ENCODE results near the gene TTYH3.

DNA sequence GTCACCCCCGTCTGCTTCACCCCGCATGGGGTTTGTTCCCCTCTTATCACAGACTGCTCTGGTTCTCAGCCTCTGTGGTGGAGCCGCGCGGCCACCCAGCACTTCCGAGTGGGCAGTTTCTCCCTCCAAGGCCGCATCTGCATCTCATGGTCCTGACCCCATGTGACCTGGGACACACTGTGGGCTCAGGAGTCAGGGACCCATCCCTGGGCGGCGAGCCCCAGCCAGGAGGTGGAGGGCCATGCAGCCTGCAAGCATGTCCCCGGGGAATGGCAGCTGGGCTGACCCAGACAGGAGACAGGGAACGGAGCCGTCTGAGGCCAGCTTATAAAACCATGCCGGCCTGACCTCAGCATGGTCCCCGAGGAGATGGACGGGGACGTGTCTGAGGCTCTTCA, 25.2 kb upstream of the TTYH3 start:
- no peak for TF ChIP-seq ZNF660 (tag by site-specific recombination; IDR thresholded peaks at IDR 0.05)
- TF ChIP-seq, protein P1, sequence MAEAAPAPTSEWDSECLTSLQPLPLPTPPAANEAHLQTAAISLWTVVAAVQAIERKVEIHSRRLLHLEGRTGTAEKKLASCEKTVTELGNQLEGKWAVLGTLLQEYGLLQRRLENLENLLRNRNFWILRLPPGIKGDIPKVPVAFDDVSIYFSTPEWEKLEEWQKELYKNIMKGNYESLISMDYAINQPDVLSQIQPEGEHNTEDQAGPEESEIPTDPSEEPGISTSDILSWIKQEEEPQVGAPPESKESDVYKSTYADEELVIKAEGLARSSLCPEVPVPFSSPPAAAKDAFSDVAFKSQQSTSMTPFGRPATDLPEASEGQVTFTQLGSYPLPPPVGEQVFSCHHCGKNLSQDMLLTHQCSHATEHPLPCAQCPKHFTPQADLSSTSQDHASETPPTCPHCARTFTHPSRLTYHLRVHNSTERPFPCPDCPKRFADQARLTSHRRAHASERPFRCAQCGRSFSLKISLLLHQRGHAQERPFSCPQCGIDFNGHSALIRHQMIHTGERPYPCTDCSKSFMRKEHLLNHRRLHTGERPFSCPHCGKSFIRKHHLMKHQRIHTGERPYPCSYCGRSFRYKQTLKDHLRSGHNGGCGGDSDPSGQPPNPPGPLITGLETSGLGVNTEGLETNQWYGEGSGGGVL (tag by site-specific recombination; IDR thresholded peaks at IDR 0.05), result no peak
- TF ChIP-seq, protein P2, sequence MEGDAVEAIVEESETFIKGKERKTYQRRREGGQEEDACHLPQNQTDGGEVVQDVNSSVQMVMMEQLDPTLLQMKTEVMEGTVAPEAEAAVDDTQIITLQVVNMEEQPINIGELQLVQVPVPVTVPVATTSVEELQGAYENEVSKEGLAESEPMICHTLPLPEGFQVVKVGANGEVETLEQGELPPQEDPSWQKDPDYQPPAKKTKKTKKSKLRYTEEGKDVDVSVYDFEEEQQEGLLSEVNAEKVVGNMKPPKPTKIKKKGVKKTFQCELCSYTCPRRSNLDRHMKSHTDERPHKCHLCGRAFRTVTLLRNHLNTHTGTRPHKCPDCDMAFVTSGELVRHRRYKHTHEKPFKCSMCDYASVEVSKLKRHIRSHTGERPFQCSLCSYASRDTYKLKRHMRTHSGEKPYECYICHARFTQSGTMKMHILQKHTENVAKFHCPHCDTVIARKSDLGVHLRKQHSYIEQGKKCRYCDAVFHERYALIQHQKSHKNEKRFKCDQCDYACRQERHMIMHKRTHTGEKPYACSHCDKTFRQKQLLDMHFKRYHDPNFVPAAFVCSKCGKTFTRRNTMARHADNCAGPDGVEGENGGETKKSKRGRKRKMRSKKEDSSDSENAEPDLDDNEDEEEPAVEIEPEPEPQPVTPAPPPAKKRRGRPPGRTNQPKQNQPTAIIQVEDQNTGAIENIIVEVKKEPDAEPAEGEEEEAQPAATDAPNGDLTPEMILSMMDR (tag by site-specific recombination; IDR thresholded peaks at IDR 0.05), result no peak
- TF ChIP-seq, protein P3, sequence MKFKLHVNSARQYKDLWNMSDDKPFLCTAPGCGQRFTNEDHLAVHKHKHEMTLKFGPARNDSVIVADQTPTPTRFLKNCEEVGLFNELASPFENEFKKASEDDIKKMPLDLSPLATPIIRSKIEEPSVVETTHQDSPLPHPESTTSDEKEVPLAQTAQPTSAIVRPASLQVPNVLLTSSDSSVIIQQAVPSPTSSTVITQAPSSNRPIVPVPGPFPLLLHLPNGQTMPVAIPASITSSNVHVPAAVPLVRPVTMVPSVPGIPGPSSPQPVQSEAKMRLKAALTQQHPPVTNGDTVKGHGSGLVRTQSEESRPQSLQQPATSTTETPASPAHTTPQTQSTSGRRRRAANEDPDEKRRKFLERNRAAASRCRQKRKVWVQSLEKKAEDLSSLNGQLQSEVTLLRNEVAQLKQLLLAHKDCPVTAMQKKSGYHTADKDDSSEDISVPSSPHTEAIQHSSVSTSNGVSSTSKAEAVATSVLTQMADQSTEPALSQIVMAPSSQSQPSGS (tag by site-specific recombination; IDR thresholded peaks at IDR 0.05; ENCODE audit: low read depth), result no peak
- TF ChIP-seq YY1 (tag by site-specific recombination; IDR thresholded peaks at IDR 0.05), result no peak
- TF ChIP-seq SETDB1 (IDR thresholded peaks at IDR 0.05; ENCODE audit: insufficient read length, low read length), result no peak
- TF ChIP-seq HOXC10 (CRISPR knock-in tag; IDR thresholded peaks at IDR 0.05), result no peak
- TF ChIP-seq, protein P4, sequence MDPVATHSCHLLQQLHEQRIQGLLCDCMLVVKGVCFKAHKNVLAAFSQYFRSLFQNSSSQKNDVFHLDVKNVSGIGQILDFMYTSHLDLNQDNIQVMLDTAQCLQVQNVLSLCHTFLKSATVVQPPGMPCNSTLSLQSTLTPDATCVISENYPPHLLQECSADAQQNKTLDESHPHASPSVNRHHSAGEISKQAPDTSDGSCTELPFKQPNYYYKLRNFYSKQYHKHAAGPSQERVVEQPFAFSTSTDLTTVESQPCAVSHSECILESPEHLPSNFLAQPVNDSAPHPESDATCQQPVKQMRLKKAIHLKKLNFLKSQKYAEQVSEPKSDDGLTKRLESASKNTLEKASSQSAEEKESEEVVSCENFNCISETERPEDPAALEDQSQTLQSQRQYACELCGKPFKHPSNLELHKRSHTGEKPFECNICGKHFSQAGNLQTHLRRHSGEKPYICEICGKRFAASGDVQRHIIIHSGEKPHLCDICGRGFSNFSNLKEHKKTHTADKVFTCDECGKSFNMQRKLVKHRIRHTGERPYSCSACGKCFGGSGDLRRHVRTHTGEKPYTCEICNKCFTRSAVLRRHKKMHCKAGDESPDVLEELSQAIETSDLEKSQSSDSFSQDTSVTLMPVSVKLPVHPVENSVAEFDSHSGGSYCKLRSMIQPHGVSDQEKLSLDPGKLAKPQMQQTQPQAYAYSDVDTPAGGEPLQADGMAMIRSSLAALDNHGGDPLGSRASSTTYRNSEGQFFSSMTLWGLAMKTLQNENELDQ (tag by site-specific recombination; IDR thresholded peaks at IDR 0.05; ENCODE audit: low read depth), result no peak
- TF ChIP-seq, protein P5, sequence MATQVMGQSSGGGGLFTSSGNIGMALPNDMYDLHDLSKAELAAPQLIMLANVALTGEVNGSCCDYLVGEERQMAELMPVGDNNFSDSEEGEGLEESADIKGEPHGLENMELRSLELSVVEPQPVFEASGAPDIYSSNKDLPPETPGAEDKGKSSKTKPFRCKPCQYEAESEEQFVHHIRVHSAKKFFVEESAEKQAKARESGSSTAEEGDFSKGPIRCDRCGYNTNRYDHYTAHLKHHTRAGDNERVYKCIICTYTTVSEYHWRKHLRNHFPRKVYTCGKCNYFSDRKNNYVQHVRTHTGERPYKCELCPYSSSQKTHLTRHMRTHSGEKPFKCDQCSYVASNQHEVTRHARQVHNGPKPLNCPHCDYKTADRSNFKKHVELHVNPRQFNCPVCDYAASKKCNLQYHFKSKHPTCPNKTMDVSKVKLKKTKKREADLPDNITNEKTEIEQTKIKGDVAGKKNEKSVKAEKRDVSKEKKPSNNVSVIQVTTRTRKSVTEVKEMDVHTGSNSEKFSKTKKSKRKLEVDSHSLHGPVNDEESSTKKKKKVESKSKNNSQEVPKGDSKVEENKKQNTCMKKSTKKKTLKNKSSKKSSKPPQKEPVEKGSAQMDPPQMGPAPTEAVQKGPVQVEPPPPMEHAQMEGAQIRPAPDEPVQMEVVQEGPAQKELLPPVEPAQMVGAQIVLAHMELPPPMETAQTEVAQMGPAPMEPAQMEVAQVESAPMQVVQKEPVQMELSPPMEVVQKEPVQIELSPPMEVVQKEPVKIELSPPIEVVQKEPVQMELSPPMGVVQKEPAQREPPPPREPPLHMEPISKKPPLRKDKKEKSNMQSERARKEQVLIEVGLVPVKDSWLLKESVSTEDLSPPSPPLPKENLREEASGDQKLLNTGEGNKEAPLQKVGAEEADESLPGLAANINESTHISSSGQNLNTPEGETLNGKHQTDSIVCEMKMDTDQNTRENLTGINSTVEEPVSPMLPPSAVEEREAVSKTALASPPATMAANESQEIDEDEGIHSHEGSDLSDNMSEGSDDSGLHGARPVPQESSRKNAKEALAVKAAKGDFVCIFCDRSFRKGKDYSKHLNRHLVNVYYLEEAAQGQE (tag by site-specific recombination; IDR thresholded peaks at IDR 0.05), result no peak
- TF ChIP-seq, protein P6, sequence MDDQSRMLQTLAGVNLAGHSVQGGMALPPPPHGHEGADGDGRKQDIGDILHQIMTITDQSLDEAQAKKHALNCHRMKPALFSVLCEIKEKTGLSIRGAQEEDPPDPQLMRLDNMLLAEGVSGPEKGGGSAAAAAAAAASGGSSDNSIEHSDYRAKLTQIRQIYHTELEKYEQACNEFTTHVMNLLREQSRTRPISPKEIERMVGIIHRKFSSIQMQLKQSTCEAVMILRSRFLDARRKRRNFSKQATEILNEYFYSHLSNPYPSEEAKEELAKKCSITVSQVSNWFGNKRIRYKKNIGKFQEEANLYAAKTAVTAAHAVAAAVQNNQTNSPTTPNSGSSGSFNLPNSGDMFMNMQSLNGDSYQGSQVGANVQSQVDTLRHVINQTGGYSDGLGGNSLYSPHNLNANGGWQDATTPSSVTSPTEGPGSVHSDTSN (CRISPR knock-in tag; IDR thresholded peaks at IDR 0.05), result no peak
- TF ChIP-seq ZNF138 (tag by site-specific recombination; IDR thresholded peaks at IDR 0.05; ENCODE audit: borderline replicate concordance), result no peak
- TF ChIP-seq, protein P7, sequence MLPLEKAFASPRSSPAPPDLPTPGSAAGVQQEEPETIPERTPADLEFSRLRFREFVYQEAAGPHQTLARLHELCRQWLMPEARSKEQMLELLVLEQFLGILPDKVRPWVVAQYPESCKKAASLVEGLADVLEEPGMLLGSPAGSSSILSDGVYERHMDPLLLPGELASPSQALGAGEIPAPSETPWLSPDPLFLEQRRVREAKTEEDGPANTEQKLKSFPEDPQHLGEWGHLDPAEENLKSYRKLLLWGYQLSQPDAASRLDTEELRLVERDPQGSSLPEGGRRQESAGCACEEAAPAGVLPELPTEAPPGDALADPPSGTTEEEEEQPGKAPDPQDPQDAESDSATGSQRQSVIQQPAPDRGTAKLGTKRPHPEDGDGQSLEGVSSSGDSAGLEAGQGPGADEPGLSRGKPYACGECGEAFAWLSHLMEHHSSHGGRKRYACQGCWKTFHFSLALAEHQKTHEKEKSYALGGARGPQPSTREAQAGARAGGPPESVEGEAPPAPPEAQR (tag by site-specific recombination; IDR thresholded peaks at IDR 0.05), result no peak
- TF ChIP-seq, protein P8, sequence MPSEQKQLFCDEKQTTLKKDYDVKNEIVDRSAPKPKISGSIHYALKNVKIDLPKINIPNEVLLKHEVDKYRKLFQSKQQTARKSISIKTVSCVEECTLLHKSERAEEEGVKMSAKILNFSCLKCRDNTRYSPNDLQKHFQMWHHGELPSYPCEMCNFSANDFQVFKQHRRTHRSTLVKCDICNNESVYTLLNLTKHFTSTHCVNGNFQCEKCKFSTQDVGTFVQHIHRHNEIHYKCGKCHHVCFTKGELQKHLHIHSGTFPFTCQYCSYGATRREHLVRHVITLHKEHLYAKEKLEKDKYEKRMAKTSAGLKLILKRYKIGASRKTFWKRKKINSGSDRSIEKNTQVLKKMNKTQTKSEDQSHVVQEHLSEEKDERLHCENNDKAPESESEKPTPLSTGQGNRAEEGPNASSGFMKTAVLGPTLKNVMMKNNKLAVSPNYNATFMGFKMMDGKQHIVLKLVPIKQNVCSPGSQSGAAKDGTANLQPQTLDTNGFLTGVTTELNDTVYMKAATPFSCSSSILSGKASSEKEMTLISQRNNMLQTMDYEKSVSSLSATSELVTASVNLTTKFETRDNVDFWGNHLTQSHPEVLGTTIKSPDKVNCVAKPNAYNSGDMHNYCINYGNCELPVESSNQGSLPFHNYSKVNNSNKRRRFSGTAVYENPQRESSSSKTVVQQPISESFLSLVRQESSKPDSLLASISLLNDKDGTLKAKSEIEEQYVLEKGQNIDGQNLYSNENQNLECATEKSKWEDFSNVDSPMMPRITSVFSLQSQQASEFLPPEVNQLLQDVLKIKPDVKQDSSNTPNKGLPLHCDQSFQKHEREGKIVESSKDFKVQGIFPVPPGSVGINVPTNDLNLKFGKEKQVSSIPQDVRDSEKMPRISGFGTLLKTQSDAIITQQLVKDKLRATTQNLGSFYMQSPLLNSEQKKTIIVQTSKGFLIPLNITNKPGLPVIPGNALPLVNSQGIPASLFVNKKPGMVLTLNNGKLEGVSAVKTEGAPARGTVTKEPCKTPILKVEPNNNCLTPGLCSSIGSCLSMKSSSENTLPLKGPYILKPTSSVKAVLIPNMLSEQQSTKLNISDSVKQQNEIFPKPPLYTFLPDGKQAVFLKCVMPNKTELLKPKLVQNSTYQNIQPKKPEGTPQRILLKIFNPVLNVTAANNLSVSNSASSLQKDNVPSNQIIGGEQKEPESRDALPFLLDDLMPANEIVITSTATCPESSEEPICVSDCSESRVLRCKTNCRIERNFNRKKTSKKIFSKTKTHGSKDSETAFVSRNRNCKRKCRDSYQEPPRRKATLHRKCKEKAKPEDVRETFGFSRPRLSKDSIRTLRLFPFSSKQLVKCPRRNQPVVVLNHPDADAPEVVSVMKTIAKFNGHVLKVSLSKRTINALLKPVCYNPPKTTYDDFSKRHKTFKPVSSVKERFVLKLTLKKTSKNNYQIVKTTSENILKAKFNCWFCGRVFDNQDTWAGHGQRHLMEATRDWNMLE (tag by site-specific recombination; conservative IDR thresholded peaks at IDR 0.05; ENCODE audit: low read depth), result no peak
- no peak for TF ChIP-seq ZNF311 (tag by site-specific recombination; IDR thresholded peaks at IDR 0.05; ENCODE audit: borderline replicate concordance)

Measured in HEK293 (cell line).